GM21367 (cell line): ENCODE measurements around the gene SPATS2L.

Source experiments
- ATAC-seq: cut with Tn5 transposase; IDR thresholded peaks from one replicate; pipeline ENCODE4 v1.9.1; 2021; ENCODE audit not compliant: unreplicated experiment

The SPATS2L gene

GRCh38 chr2:200405599-200406298 is 99.3 kb downstream of the SPATS2L start:
- ATAC-seq: no peak

- no peak for ATAC-seq
Measured at GRCh38 chr2:200406379-200406778, 99.9 kb downstream of the SPATS2L start.

- no peak for ATAC-seq
Measured at GRCh38 chr2:200408428-200409316, 102.2 kb downstream of the SPATS2L start.

- no peak for ATAC-seq
Measured at GRCh38 chr2:200411831-200412230, 105.3 kb downstream of the SPATS2L start.

- no peak for ATAC-seq
Measured at GRCh38 chr2:200414367-200414766, 107.9 kb downstream of the SPATS2L start.

- ATAC-seq: no peak
Measured at GRCh38 chr2:200415455-200415854, 109.0 kb downstream of the SPATS2L start.

- no peak for ATAC-seq
Measured at GRCh38 chr2:200416878-200417277, 110.4 kb downstream of the SPATS2L start.

- no peak for ATAC-seq
Measured at GRCh38 chr2:200417366-200417765, 110.9 kb downstream of the SPATS2L start.

GRCh38 chr2:200418399-200418798 is 111.9 kb downstream of the SPATS2L start:
- no peak for ATAC-seq

- ATAC-seq: no peak
Measured at GRCh38 chr2:200419325-200419724, 112.8 kb downstream of the SPATS2L start.

GRCh38 chr2:200421270-200421669 is 114.8 kb downstream of the SPATS2L start:
- ATAC-seq: no peak

- ATAC-seq: no peak
Measured at GRCh38 chr2:200422071-200422470, 115.6 kb downstream of the SPATS2L start.

- ATAC-seq: no peak
Measured at GRCh38 chr2:200422532-200423261, 116.2 kb downstream of the SPATS2L start.

GRCh38 chr2:200423541-200423940 is 117.0 kb downstream of the SPATS2L start:
- no peak for ATAC-seq

- ATAC-seq: no peak
Measured at GRCh38 chr2:200425026-200425821, 118.7 kb downstream of the SPATS2L start.

GRCh38 chr2:200426754-200427153 is 120.3 kb downstream of the SPATS2L start:
- ATAC-seq: no peak

GRCh38 chr2:200428961-200429665 is 122.6 kb downstream of the SPATS2L start:
- ATAC-seq: no peak

- no peak for ATAC-seq
Measured at GRCh38 chr2:200430017-200430416, 123.5 kb downstream of the SPATS2L start.

GRCh38 chr2:200431996-200432705 is 125.7 kb downstream of the SPATS2L start:
- ATAC-seq: no peak
